Epithelial cell of proximal tubule (primary cell): ENCODE measurements around the gene BTBD10. TPM values are rescaled to one million over a fixed set of nuclear protein-coding genes. Genes with fewer than 3 reads are reported as not detected.

Source experiments
- DNase-seq: peaks from one replicate; pipeline ENCODE4 v3.0.0-alpha.2; 2011; ENCODE audit warnings: low read depth
- H3K4me3 ChIP-seq: 2 replicates; pipeline ENCODE4 v1.5.1; 2011; ENCODE audit warnings: low read depth, mild to moderate bottlenecking, low read length
- CTCF ChIP-seq: conservative IDR thresholded peaks from 2 replicates; pipeline ENCODE4 v1.5.1; 2012; ENCODE audit warnings: low read depth, mild to moderate bottlenecking, low read length
- total RNA-seq: library from RNA; depleted of rRNA; stranded (reverse); fragments of >200 nt; gene quantifications from 2 replicates; pipeline ENCODE4 v1.2.3, GENCODE V29; 2015

Gene BTBD10
- total RNA-seq, 1 donor from 2014 or later = 55.5 TPM

GRCh38 chr11:13486926-13487660 is 24.1 kb upstream of the BTBD10 start:
- peak overlapping the region; percentile 38 for H3K4me3 ChIP-seq
- DNase-seq = no peak
- TF ChIP-seq CTCF = peak; percentile 50

GRCh38 chr11:13480198-13480597 is 17.2 kb upstream of the BTBD10 start:
- H3K4me3 ChIP-seq = no peak overlapping the region
- DNase-seq = no peak

GRCh38 chr11:13479688-13480087 is 16.7 kb upstream of the BTBD10 start:
- no peak overlapping the region for H3K4me3 ChIP-seq
- no peak for TF ChIP-seq CTCF
- DNase-seq = no peak

More at GRCh38 chr11:13480198-13480597, 17.2 kb upstream of the BTBD10 start:
- no peak for TF ChIP-seq CTCF

GRCh38 chr11:13475091-13475490 is 12.1 kb upstream of the BTBD10 start:
- no peak overlapping the region for H3K4me3 ChIP-seq
- DNase-seq = no peak
- no peak for TF ChIP-seq CTCF

- TF ChIP-seq CTCF = no peak
- no peak overlapping the region for H3K4me3 ChIP-seq
- no peak for DNase-seq
Measured at GRCh38 chr11:13473013-13473722, 10.1 kb upstream of the BTBD10 start.

- TF ChIP-seq CTCF = no peak
Measured at GRCh38 chr11:13468750-13469149, 5.7 kb upstream of the BTBD10 start.

More at GRCh38 chr11:13468750-13469149, 5.7 kb upstream of the BTBD10 start:
- DNase-seq = no peak
- no peak overlapping the region for H3K4me3 ChIP-seq
